GM12891 (cell line): ENCODE results near the gene STX16.

ENCODE experiments used
- POLR2A ChIP-seq: IDR thresholded peaks from 2 replicates; pipeline ENCODE4 v1.6.1; 2011; ENCODE audit warnings: low read depth, low read length, control low read depth
- SPI1 ChIP-seq: IDR thresholded peaks from 2 replicates; pipeline ENCODE4 v1.6.1; 2011; ENCODE audit warnings: low read depth, low read length, control low read depth
- TAF1 ChIP-seq: IDR thresholded peaks from 2 replicates; pipeline ENCODE4 v1.6.1; 2011; ENCODE audit warnings: low read depth, low read length, control low read depth

DNA sequence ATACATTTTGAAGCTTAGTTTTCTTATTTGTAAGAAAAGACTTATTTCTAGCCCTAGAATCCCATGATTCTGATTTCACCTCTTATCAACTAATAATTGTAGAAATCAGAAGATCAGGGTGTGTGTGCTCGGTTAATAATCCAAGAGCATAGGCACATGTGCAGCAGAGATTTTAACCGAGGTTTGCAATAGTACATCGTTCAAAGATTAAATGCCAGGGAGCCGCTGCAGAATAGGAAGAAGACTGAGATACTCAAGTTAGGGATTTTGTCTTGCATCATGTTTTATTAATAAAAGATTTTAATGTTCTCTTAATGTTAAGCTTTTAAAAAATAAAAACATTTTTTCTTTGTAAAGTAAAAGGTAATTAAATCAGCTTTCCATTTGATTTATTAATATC is 6.9 kb downstream of the STX16 start:
- TF ChIP-seq POLR2A = no peak
- no peak for TF ChIP-seq SPI1
- no peak for TF ChIP-seq TAF1
